HCT116 (cell line): ENCODE results near the gene SERTM1. TPM values are rescaled to one million over a fixed set of nuclear protein-coding genes. Genes with fewer than 3 reads are reported as not detected.

Experiments used
- ATAC-seq: fragments of 200-7000 bp; cut with Tn5 transposase; 2 replicates; pipeline ENCODE4 v1.9.1; 2020; ENCODE audit warnings: mild to moderate bottlenecking, moderate library complexity
- BruUV-seq: library from RNA; stranded (reverse); fragments of 400-500 nt; replicated peaks from 2 replicates; lab custom pipeline; 2021; lab: Mats Ljungman, UMichigan
- CTCF ChIA-PET: fragments of 300-600 bp; sonication (Branson Sonifier 250); formaldehyde crosslinking; loops from one replicate; lab custom pipeline; 2021; ENCODE audit warnings: antibody characterized with exemption; lab: Charles Lee
- POLR2A ChIA-PET: fragments of 300-600, 350-600 bp; sonication (Branson Sonifier 250); formaldehyde crosslinking; loops from one replicate; lab custom pipeline; 2021; ENCODE audit warnings: antibody characterized with exemption; lab: Charles Lee
- RAD21 ChIA-PET, 2 experiments: fragments of 300-600 bp; sonication (Branson Sonifier 250); formaldehyde crosslinking; loops; one replicate each; lab custom pipeline; 2023; ENCODE audit warnings: low total read pairs in 2 of 2; ENCODE audit not compliant: uncharacterized antibody in 2 of 2, unreplicated experiment in 2 of 2, low non-redundant PET in 1 of 2; lab: Charles Lee
- DNase-seq: peaks from one replicate; pipeline ENCODE4 v3.0.0-alpha.2; 2010; ENCODE audit warnings: low read depth, low spot score
- H2AFZ ChIP-seq: fragments of 200-600 bp; shearing (Covaris generic), sonication (generic); 2 replicates; pipeline ENCODE4 v1.6.1; 2017; ENCODE audit warnings: low read depth, mixed run types, mixed read lengths, antibody characterized with exemption, low read length; ENCODE audit not compliant: poor library complexity, severe bottlenecking
- H3K27ac ChIP-seq: 2 replicates; pipeline ENCODE4 v1.5.1; 2012; ENCODE audit warnings: low read depth, low read length
- H3K27me3 ChIP-seq: fragments of 200-600 bp; sonication (generic); 2 replicates; pipeline ENCODE4 v1.6.1; 2016; ENCODE audit warnings: mixed run types, low read length, mixed read lengths; ENCODE audit not compliant: insufficient read depth
- H3K36me3 ChIP-seq, 2 experiments: fragments of 200-500 bp in 1 of 2; fragments of 200-600 bp in 1 of 2; sonication (Bioruptor generic) in 1 of 2; sonication (generic) in 1 of 2; 2 replicates each; pipeline versions ENCODE4 v1.5.1 to v1.6.1; 2014 to 2016; ENCODE audit warnings: low read length in 2 of 2, inconsistent platforms in 1 of 2, mixed read lengths in 1 of 2, mixed run types in 1 of 2; ENCODE audit not compliant: insufficient read depth in 2 of 2, control insufficient read depth in 1 of 2
- H3K4me1 ChIP-seq, 2 experiments: fragments of 200-600 bp in 1 of 2; sonication (generic) in 1 of 2; 2 replicates each; pipeline versions ENCODE4 v1.5.1 to v1.6.1; 2012 to 2017; ENCODE audit warnings: low read length in 2 of 2, inconsistent platforms in 1 of 2, mild to moderate bottlenecking in 1 of 2, mixed read lengths in 1 of 2, mixed run types in 1 of 2, moderate library complexity in 1 of 2; ENCODE audit not compliant: insufficient read depth in 2 of 2, control insufficient read depth in 1 of 2
- H3K4me2 ChIP-seq: fragments of 200-600 bp; sonication (generic); 2 replicates; pipeline ENCODE4 v1.6.1; 2017; ENCODE audit warnings: mixed run types, low read length, mixed read lengths
- H3K4me3 ChIP-seq, 2 experiments: fragments of 200-600 bp in 1 of 2; sonication (generic) in 1 of 2; replicated peaks in 1 of 2; 2 replicates each; pipeline ENCODE4 v1.5.1; 2011 to 2016; ENCODE audit warnings: low read length in 2 of 2, control low read depth in 1 of 2, low read depth in 1 of 2, mild to moderate bottlenecking in 1 of 2, mixed read lengths in 1 of 2, mixed run types in 1 of 2
- H3K79me2 ChIP-seq: fragments of 200-600 bp; sonication (generic); 2 replicates; pipeline ENCODE4 v1.6.1; 2017; ENCODE audit warnings: mild to moderate bottlenecking, mixed run types, low read length, moderate library complexity, mixed read lengths; ENCODE audit not compliant: insufficient read depth
- H3K9ac ChIP-seq: fragments of 200-600 bp; sonication (generic); 2 replicates; pipeline ENCODE4 v1.6.1; 2016; ENCODE audit warnings: low read length, mixed read lengths
- H3K9me2 ChIP-seq: fragments of 200-600 bp; sonication (generic), shearing (Covaris generic); 2 replicates; pipeline ENCODE4 v1.6.1; 2017; ENCODE audit warnings: mixed run types, mild to moderate bottlenecking, moderate library complexity; ENCODE audit not compliant: insufficient read depth
- H3K9me3 ChIP-seq, 2 experiments: fragments of 200-500 bp in 1 of 2; fragments of 200-600 bp in 1 of 2; sonication (Bioruptor generic) in 1 of 2; sonication (generic) in 1 of 2; 2 replicates each; pipeline ENCODE4 v1.6.1; 2014 to 2017; ENCODE audit warnings: low read length in 2 of 2, mixed read lengths in 2 of 2, inconsistent platforms in 1 of 2, low read depth in 1 of 2, mild to moderate bottlenecking in 1 of 2, mixed run types in 1 of 2, moderate library complexity in 1 of 2; ENCODE audit not compliant: control insufficient read depth in 1 of 2, insufficient read depth in 1 of 2
- H4K20me1 ChIP-seq: fragments of 200-600 bp; sonication (generic), shearing (Covaris generic); 2 replicates; pipeline ENCODE4 v1.6.1; 2017; ENCODE audit warnings: mixed run types, mild to moderate bottlenecking, moderate library complexity; ENCODE audit not compliant: insufficient read depth
- CBX3 ChIP-seq: IDR thresholded peaks from 2 replicates; pipeline ENCODE4 v1.6.1; 2012; ENCODE audit warnings: low read depth
- EGR1 ChIP-seq: IDR thresholded peaks from 2 replicates; pipeline ENCODE4 v1.6.1; 2012; ENCODE audit warnings: low read depth
- EZH2 ChIP-seq: fragments of 200-600 bp; sonication (generic); IDR thresholded peaks from 2 replicates; pipeline ENCODE4 v1.6.1; 2017; ENCODE audit warnings: antibody characterized with exemption, mixed run types
- JUND ChIP-seq: IDR thresholded peaks from 2 replicates; pipeline ENCODE4 v1.6.1; 2012
- POLR2A ChIP-seq: IDR thresholded peaks from 2 replicates; pipeline ENCODE4 v1.7.0; 2011; ENCODE audit warnings: borderline replicate concordance; ENCODE audit not compliant: insufficient read depth, insufficient read length; ENCODE audit errors: extremely low read depth
- TCF7L2 ChIP-seq: IDR thresholded peaks from 2 replicates; pipeline ENCODE4 v1.7.0; 2011; ENCODE audit warnings: borderline replicate concordance, inconsistent platforms; ENCODE audit not compliant: insufficient read depth, insufficient read length; ENCODE audit errors: extremely low read depth
- YY1 ChIP-seq: IDR thresholded peaks from 2 replicates; pipeline ENCODE4 v1.6.1; 2011; ENCODE audit warnings: low read length, low read depth, moderate library complexity, mild to moderate bottlenecking; ENCODE audit not compliant: insufficient replicate concordance; ENCODE audit errors: extremely low read depth
- intact Hi-C: fragments of 100-400 bp; cut with micrococcal nuclease; formaldehyde crosslinking; loops from 2 replicates; pipeline ENCODE4 v1.10.0; 2022
- total RNA-seq: library from RNA; stranded (reverse); gene quantifications from one replicate; pipeline ENCODE4 v1.2.1, GENCODE V29; 2021; ENCODE audit not compliant: unreplicated experiment
- TF ChIP-seq, protein P1 (sequence below): IDR thresholded peaks from 2 replicates; pipeline ENCODE4 v1.6.1; 2012
- TF ChIP-seq, protein P2 (sequence below): IDR thresholded peaks from 2 replicates; pipeline ENCODE4 v1.6.1; 2012

Gene SERTM1
- total RNA-seq, 1 experiment from 2014 or later, result not detected

DNA sequence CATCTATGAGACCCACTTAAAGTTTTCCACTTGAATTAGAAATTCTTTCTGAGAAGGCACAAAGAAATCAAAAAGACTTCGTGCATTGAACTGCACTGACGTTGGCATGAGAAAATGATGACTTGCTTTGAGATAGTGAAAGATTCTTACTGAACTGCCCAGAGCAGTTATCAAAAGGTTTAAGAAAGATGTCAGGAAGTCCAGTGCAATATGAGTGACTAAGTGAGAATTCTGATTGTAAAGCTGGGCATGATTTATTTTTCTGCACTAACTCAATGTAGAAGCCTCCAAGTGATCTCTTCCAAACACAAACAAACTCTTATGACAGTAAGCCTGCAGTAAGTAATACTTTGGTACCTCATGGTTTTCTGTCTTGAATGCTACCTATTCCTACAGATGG is 52.1 kb downstream of the SERTM1 start (continued):
- no peak for TF ChIP-seq EZH2
- TF ChIP-seq TCF7L2, result no peak
- TF ChIP-seq POLR2A, result no peak
- TF ChIP-seq, protein P1, sequence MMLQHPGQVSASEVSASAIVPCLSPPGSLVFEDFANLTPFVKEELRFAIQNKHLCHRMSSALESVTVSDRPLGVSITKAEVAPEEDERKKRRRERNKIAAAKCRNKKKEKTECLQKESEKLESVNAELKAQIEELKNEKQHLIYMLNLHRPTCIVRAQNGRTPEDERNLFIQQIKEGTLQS, result no peak

DNA sequence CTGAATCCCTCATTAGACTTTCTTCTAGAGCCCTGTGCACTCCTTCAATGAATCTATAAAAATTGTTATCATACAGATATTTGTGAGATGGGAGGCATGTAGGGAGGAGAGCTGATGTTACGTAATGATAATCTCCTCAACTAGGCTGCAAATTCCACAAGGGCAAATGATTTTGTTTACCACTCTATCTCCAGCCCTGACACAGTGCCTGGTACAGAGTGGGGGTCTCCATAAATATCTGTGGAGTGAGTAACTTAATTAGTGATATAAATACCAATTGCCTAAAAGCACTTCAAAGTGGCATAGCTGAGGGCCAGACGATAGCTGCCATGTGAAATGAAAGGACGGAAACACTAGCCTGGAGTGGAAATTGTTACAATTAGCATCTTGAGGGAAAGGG is 54.2 kb downstream of the SERTM1 start:
- H3K4me3 ChIP-seq, result no peak overlapping the region
- TF ChIP-seq, protein P2, sequence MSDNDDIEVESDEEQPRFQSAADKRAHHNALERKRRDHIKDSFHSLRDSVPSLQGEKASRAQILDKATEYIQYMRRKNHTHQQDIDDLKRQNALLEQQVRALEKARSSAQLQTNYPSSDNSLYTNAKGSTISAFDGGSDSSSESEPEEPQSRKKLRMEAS, result no peak
- TF ChIP-seq JUND, result no peak
- TF ChIP-seq YY1, result no peak
- TF ChIP-seq CBX3, result no peak
- no peak for TF ChIP-seq EGR1
- intact Hi-C loops, result no loop called here
- ATAC-seq (no peak), DNase-seq (no peak)
- H3K9me3 ChIP-seq, result no peaks in the 10 kb centered on the region
- RAD21 ChIA-PET, result no interaction called here
- H3K9me2 ChIP-seq, result no peaks in the 10 kb centered on the region
- H2AFZ ChIP-seq, result no peak overlapping the region
- H3K9ac ChIP-seq, result no peak overlapping the region
- H4K20me1 ChIP-seq, result no peaks in the 10 kb centered on the region
- H3K4me1 ChIP-seq, result no peaks in the 10 kb centered on the region
- BruUV-seq, result no TSS peak
- no peak overlapping the region for H3K4me2 ChIP-seq
- H3K27me3 ChIP-seq, result no peaks in the 10 kb centered on the region; the same call in 1 of the 2 replicates
- POLR2A ChIA-PET, result no interaction called here
- H3K36me3 ChIP-seq, result no peaks in the 10 kb centered on the region
- CTCF ChIA-PET, result no interaction called here
- no peak overlapping the region for H3K27ac ChIP-seq
- H3K79me2 ChIP-seq, result no peaks in the 10 kb centered on the region
